Measurements from ENCODE around the gene TOM1L2.

TOM1L2 gene

GRCh38 chr17:17798010-17798556 is 174.1 kb downstream of the TOM1L2 start:
- no peak for DNase-seq

GRCh38 chr17:17797119-17797809 is 174.9 kb downstream of the TOM1L2 start:
- DNase-seq: no peak

GRCh38 chr17:17796787-17797061 is 175.5 kb downstream of the TOM1L2 start:
- no peak for DNase-seq

- DNase-seq: no peak
Measured at GRCh38 chr17:17795946-17796786, 176.0 kb downstream of the TOM1L2 start.

GRCh38 chr17:17795296-17795695 is 176.9 kb downstream of the TOM1L2 start:
- DNase-seq: no peak

GRCh38 chr17:17794382-17794781 is 177.8 kb downstream of the TOM1L2 start:
- no peak for DNase-seq
